Esophagus squamous epithelium (tissue), 5 donors: ENCODE measurements around the gene ERAL1. TPM values are rescaled to one million over a fixed set of nuclear protein-coding genes. Genes with fewer than 3 reads are reported as not detected.

Source experiments
- DNase-seq: peaks from one replicate; lab custom pipeline; 2025; lab: John Stamatoyannopoulos, UW
- H3K27ac ChIP-seq, 4 donors: fragments of 200-600 bp; sonication (generic); one replicate each; pipeline ENCODE4 v1.5.1; 2016 to 2019; ENCODE audit warnings: mild to moderate bottlenecking in 1 of 4
- H3K27me3 ChIP-seq, 4 donors: fragments of 200-600 bp; sonication (generic); 1 replicate in 3 of 4; 2 replicates in 1 of 4; pipeline versions ENCODE4 v1.5.1 to v1.6.0; 2017 to 2021; ENCODE audit warnings: antibody characterized with exemption in 1 of 4
- H3K36me3 ChIP-seq, 3 donors: fragments of 200-600 bp; sonication (generic); one replicate each; pipeline ENCODE4 v1.5.1; 2016 to 2019
- H3K4me1 ChIP-seq, 3 donors: fragments of 200-600 bp; sonication (generic); one replicate each; pipeline ENCODE4 v1.5.1; 2017 to 2019
- H3K4me3 ChIP-seq, 4 donors: fragments of 200-600 bp; sonication (generic); 1 replicate in 3 of 4; 2 replicates in 1 of 4; pipeline ENCODE4 v1.5.1; 2016 to 2019; ENCODE audit warnings: mild to moderate bottlenecking in 2 of 4, moderate library complexity in 1 of 4
- H3K9me3 ChIP-seq, 3 donors: fragments of 200-600 bp; sonication (generic); one replicate each; pipeline ENCODE4 v1.5.1; 2016 to 2019
- POLR2A ChIP-seq, 4 donors: fragments of 450-650 bp; IDR thresholded peaks; one replicate each; pipeline ENCODE4 v1.6.1; 2017; ENCODE audit warnings: antibody characterized with exemption in 4 of 4, mild to moderate bottlenecking in 4 of 4, moderate library complexity in 3 of 4
- WGBS, 2 donors: methylation state at CpG; one replicate each; pipeline ENCODE4 v1.1.5; 2018; 5-methylcytosine and 5-hydroxymethylcytosine counted together
- intact Hi-C: fragments of 100-400 bp; cut with DNase I; formaldehyde crosslinking; loops from one replicate; pipeline ENCODE4 v1.15.0; 2022
- total RNA-seq, 4 donors: library from RNA; depleted of rRNA; stranded (reverse); fragments of >200 nt; gene quantifications; one replicate each; pipeline ENCODE4 v1.1.0, GENCODE V29; 2016
- TF ChIP-seq, protein P1 (sequence below), 6 experiments: fragments of 450-650 bp in 4 of 6; fragments of 200-600 bp in 2 of 6; sonication (generic) in 2 of 6; IDR thresholded peaks; one replicate each; pipeline ENCODE4 v1.5.1; 2016 to 2019; ENCODE audit warnings: antibody characterized with exemption in 6 of 6, mild to moderate bottlenecking in 4 of 6, moderate library complexity in 4 of 6
- donor health status: DM: yes; HTN: yes; CAD: no.

Gene ERAL1
- total RNA-seq, 4 donors from 2014 or later = 24.7 to 41.6 (median 37.8) TPM

DNA sequence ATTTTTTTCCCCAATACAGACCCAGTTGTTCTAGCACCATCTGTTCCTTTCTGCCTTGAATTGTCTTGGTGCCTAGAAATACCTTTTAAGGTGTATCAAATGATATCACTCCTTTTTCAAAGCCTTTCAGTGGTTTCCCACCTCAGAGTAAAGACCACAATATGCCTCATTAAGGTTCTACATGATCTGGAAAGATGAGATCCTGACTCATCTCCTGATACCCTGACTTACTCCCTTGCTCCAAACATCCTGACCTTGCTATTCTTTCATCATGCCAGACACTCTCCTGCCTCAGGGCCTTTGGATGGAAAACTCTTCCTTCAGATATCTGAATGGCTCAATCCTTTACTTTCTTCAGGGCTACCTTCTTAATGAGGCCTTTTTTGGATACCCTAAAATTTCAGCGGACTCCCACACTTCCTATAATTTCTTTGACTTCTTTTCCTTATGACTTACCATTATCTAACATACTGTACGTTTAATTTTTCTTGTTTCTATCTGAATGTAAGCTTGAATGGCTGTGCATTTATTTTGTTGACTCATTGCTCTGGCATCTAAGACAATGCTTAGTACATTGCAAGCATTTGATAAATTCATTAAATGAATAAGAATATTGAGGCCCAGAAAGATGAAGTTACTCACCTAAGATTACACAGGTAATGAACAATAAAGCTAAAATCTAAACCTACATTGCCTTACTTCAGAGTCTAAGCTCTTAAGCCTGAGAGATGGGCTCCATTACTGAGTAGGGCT lies 23.5 kb downstream of the ERAL1 start:
- no peaks in the 10 kb centered on the region for H3K9me3 ChIP-seq
- WGBS, 2 donors = 60 to 81% methylated on average over 2 of the region's 2 CpGs

DNA sequence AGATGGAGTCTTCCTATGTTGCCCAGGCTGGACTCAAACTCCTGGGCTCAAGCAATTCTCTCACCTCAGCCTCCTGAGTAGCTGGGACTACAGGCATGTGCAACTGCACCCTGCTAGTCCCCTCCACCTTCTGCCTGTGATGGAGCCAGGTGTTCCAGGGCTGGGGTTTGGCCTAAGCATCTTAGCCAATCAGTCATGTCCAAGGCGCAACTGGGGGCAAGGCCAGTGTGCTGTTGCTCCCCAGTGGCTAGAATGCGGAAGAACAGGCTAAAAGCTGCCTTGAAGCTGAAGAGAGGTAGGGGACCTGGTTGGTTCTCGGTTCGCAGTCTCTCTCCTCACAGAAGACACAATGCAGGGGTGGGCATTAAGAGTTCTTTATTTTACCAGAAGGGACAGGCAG lies 24.2 kb downstream of the ERAL1 start:
- H3K36me3 ChIP-seq = peaks cover 32 to 66% (median 55%) of the 10 kb centered on the region in 3 donors
- 88% methylated on average over 3 of the region's 4 CpGs; no CpG with 5 or more reads in 1 of the 2 donors for WGBS, 2 donors
- intact Hi-C loops = no loop called here

More for the DNA sequence above, 23.5 kb downstream of the ERAL1 start:
- H3K4me1 ChIP-seq = peaks cover 0 to 19% (median 0%) of the 10 kb centered on the region in 3 donors
- intact Hi-C loops = no loop called here
- peaks cover 26 to 60% (median 49%) of the 10 kb centered on the region in 3 donors for H3K36me3 ChIP-seq
- no peak for TF ChIP-seq POLR2A (IDR thresholded peaks at IDR 0.05)
- TF ChIP-seq, protein P1, sequence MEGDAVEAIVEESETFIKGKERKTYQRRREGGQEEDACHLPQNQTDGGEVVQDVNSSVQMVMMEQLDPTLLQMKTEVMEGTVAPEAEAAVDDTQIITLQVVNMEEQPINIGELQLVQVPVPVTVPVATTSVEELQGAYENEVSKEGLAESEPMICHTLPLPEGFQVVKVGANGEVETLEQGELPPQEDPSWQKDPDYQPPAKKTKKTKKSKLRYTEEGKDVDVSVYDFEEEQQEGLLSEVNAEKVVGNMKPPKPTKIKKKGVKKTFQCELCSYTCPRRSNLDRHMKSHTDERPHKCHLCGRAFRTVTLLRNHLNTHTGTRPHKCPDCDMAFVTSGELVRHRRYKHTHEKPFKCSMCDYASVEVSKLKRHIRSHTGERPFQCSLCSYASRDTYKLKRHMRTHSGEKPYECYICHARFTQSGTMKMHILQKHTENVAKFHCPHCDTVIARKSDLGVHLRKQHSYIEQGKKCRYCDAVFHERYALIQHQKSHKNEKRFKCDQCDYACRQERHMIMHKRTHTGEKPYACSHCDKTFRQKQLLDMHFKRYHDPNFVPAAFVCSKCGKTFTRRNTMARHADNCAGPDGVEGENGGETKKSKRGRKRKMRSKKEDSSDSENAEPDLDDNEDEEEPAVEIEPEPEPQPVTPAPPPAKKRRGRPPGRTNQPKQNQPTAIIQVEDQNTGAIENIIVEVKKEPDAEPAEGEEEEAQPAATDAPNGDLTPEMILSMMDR (IDR thresholded peaks at IDR 0.05) = no peak
- DNase-seq = no peak
- no peaks in the 10 kb centered on the region for H3K27me3 ChIP-seq
- no peak overlapping the region for H3K27ac ChIP-seq
- no peak overlapping the region for H3K4me3 ChIP-seq

DNA sequence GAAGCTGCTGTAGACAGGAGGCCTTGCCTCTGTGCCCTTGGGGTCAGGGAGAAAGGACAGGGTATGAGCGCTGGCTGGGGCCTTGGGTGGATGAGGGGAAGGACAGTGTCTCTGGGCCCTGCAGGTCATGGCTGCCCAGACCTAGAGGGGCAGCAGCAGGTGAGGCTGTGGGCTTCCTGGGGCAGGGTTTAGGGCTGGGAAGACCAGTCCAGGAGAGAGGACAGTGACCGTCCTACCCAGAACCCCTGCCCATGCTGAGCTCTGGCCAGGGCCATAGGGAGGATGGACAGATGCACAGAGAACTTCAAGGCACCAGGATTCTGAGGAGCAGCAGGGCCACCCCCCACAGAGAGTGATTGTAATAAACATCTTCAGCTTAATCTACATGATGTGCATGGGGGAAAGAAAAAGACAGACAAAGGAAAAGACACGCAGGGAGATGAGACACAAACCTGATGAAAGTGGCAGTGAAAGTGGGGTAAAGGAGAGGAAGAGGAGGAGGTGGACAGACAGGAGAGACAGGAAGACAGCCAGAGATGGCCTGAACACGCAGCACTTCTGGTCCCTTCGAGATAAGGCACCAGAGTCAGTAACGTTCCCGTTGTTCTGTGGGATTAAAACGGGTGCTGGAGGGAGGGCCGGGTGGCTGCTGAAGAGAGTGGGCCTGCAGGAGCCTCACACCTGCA lies 25.2 kb downstream of the ERAL1 start:
- Histone ChIP-seq H3K9me3 (no peaks in the 10 kb centered on the region), H3K27me3 (no peaks in the 10 kb centered on the region), H3K4me3 (no peak overlapping the region), H3K27ac (no peak overlapping the region), H3K4me1 (peaks cover 0 to 14% (median 0%) of the 10 kb centered on the region in 3 donors), H3K36me3 (peaks cover 40 to 77% (median 65%) of the 10 kb centered on the region in 3 donors)
- 61 to 67% methylated on average over 9 of the region's 9 CpGs for WGBS, 2 donors
- intact Hi-C loops = no loop called here
- no peak for DNase-seq
- no peak for TF ChIP-seq POLR2A (IDR thresholded peaks at IDR 0.05)
- TF ChIP-seq, protein P1 (IDR thresholded peaks at IDR 0.05) = no peak

More for the DNA sequence above, 24.2 kb downstream of the ERAL1 start:
- Histone ChIP-seq H3K4me1 (peaks cover 0 to 19% (median 0%) of the 10 kb centered on the region in 3 donors), H3K27me3 (no peaks in the 10 kb centered on the region), H3K27ac (no peak overlapping the region), H3K4me3 (no peak overlapping the region), H3K9me3 (no peaks in the 10 kb centered on the region)
- DNase-seq = no peak
- TF ChIP-seq, protein P1 (IDR thresholded peaks at IDR 0.05) = peak in 4 of 6 experiments; percentile 7 to 45 (median 19)
- TF ChIP-seq POLR2A (IDR thresholded peaks at IDR 0.05) = no peak

- Histone ChIP-seq H3K27ac (no peak overlapping the region), H3K9me3 (no peaks in the 10 kb centered on the region), H3K36me3 (peaks cover 45 to 82% (median 70%) of the 10 kb centered on the region in 3 donors), H3K4me1 (peaks cover 0 to 9% (median 0%) of the 10 kb centered on the region in 3 donors), H3K4me3 (no peak overlapping the region), H3K27me3 (no peaks in the 10 kb centered on the region)
- intact Hi-C loops = no loop called here
- no peak for DNase-seq
- TF ChIP-seq POLR2A (IDR thresholded peaks at IDR 0.05) = no peak
- TF ChIP-seq, protein P1 (IDR thresholded peaks at IDR 0.05) = no peak
- WGBS, 2 donors = 74 to 87% methylated on average over 4 to 6 of the region's 10 CpGs
Observed at GRCh38 chr17:28880572-28880945, 25.7 kb downstream of the ERAL1 start.
